GM12872 (cell line): ENCODE measurements around the gene MCAT.

Experiments
- CTCF ChIP-seq: IDR thresholded peaks from 3 replicates; pipeline ENCODE4 v1.5.1; 2011; ENCODE audit warnings: low read depth, mild to moderate bottlenecking, low read length, moderate library complexity; ENCODE audit not compliant: insufficient read depth

The MCAT gene

GRCh38 chr22:43135565-43135964, 7.6 kb downstream of the MCAT start:
- TF ChIP-seq CTCF, result no peak

GRCh38 chr22:43134553-43134952, 8.6 kb downstream of the MCAT start:
- no peak for TF ChIP-seq CTCF

- no peak for TF ChIP-seq CTCF
These were observed 9.8 kb downstream of the MCAT start for GRCh38 chr22:43133401-43133800.

DNA sequence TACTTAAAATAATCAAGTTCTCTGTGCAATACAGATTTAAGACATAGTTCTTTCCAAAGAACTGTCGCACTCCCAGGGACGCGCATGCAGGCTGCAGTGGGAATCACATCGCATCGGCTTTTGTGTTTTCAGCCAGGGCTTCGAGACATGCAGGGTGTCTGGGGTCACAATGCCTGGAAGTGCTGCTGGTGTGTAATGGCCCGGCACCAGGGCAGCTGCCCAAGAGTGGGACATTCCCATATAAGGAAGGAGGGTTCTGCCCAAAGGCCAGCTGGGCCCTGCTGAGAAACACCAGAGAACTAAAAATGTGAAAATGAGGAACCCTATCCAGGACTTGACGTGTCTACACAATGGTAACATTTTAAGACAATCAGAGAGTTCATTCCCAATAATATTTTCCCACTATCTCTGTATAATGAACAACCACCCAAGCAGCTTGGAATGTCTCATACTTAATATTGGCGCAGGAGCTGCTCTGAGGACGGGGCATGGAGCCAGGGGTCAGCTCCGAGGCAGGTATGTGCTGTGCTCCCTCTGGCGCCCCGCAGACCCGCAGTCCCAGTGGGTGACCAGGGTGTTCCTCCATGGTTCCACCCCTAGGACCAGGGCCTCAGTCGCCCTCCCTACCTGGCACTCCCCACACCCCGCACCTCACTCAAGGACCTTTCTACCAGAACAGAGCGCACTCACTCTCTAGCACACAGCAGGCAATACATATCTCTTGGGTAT, 11.3 kb downstream of the MCAT start:
- no peak for TF ChIP-seq CTCF

GRCh38 chr22:43129426-43130425, 13.5 kb downstream of the MCAT start:
- TF ChIP-seq CTCF, result no peak

DNA sequence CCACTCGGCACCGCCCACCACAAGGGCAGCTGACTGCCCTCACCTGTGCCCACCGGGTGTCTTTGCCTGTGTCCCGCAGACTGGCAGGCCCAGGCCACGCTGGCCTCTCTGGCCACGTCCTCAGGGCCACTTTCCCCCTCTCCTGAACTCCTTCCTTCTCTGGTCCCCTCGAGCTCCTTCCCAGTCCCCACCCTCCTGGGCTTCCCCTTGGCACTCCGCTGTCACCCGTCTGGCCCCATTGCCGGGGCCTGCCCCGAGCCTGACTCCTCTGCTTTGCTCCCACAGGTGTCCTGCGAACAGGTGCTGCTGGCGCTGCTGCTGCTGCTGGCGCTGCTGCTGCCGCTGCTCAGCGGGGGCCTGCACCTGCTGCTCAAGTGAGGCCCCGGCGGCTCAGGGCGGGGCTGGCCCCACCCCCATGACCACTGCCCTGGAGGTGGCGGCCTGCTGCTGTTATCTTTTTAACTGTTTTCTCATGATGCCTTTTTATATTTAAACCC, 14.2 kb downstream of the MCAT start:
- TF ChIP-seq CTCF, result no peak

GRCh38 chr22:43128116-43128515, 15.1 kb downstream of the MCAT start:
- no peak for TF ChIP-seq CTCF
